Retina (tissue), 1 donor: ENCODE measurements around the gene TMEM150A.
A peak's percentile ranks its signal among the peaks of the same experiment; 100 is the strongest.
"Not testable (repeated sequence)": the region's sequence is repeated elsewhere in the genome, so short reads cannot be mapped to it uniquely, and the experiment has no call there.

Experiments
- DNase-seq: peaks from one replicate; pipeline ENCODE4 v3.0.0-alpha.2; 2016

The TMEM150A gene

DNA sequence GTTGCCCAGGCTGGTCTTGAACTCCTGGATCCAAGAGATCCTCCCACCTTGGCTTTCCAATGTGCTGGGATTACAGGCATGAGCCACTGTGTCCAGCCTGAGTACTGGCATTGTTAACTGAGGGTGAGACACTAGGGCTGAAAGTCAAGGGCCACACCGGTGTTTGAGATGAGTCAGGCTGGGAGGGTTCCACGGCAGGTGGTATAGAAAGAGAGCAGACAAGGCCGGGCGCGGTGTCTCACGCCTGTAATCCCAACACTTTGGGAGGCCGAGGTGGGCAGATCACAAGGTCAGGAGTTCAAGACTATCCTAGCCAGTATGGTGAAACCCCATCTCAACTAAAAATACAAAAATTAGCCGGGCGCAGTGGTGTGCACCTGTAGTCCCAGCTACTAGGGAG lies 10.2 kb downstream of the TMEM150A start:
- not testable (repeated sequence) for DNase-seq

DNA sequence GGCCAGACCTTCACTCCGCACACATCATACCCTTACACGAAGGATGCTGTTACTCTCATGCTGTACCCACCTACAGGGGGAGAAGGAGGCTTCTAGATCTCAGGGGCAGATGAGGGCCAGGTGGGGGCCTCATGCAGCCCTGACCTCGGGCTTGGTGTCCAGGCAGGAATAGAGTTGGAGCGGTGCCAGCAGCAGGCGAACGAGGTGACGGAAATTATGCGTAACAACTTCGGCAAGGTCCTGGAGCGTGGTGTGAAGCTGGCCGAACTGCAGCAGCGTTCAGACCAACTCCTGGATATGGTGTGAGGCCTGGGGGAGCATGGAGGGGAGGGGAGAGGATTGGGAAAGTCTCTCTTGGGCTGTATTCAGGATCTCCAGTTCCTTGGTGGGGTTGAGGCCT lies 10.9 kb downstream of the TMEM150A start:
- no peak for DNase-seq

DNA sequence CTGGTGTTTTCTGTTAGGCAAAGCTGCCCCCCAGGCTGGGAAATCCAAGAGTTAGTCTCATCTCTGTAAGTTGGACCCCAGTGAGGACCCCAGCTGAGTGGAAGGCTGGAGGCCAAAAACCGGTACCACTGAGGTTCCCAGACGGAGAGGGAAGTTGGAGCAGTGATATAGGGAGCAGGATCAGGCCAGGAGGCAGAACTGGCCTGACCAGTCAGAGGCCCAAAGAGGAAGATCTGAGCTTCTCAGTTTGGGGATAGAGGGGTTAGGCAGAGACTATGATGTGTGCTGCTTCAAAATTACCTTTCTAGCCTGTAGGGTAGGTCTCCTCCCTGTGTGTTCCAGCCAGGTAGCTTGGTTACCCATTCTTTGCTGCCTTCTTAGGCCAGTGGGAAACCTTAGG lies 11.5 kb downstream of the TMEM150A start:
- no peak for DNase-seq

DNA sequence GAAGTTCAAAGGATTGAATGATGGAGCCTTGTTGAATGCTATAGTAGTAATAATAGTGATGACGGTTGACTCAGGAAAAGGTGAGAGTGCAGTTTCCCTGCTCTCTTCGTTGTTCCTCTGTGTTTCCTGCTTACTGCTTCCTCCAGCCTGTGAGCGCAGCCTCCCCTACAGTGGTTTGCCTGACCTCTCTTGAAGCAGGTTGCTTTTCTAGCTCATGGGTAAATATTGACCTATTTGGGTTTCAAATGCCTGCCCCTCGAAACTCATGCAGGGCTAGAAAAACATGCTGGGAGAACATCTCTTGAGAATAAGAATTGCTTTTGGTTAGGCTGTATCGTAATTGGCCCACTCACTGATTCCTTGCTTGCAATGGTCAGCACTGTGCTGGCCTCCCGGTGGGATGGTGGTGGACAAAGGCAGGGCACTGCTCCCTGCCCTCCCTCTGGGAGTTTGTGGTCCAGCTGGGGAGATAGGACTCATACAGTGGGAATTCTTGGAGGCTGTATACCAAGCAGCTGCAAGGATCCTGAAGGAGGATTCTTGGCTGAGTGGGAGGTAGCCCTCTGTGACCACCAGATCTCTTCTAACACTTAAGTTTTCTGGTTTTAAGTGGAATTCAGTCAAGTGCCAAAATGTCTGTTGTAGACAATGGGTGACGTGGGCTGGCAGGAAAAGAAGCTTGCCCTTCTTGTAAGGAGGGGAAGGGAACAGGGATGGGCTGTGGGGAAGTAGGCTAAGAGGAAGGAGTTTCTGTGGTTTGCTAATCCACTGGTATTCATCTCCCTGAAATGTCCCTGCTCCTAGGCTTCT lies 12.3 kb downstream of the TMEM150A start:
- no peak for DNase-seq

DNA sequence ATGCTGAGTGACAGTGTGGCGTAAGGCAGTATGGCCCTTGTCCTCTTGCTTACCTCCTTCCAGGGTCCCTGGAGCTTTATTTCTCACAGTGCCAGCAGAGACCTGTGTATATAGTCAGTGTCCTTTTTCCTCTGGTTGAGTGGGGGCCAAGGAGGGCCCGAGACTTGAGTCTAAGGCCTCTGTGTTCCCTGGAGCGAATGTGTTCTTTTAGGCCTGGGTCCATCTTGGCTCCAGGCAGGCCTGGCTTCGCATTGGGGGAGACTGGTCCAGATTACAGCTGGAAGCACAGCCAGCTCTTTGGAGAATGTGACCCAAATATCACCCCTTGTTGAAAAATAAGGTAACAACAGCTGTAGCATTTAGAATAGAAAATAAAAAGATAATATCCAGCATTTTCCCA lies 13.3 kb downstream of the TMEM150A start:
- DNase-seq, result no peak

DNA sequence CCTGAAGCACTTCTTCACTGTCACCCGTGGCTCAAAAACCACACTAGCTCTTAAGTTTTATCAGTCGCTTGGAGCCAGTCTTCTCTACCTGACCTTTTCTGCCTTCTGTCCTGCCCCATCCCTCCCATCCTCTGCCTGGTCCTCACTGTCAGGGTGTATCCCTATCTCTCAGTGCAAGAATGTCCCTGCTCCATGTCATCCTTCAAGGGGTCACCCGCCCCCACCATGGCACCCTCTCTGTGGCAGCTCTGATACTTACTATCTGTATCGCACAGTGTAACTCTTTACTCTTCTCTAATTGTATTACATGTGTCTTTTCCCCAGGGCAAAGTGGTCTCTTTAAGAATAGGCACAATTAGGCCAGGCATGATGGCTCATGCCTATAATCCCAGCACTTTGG lies 13.9 kb downstream of the TMEM150A start:
- no peak for DNase-seq

DNA sequence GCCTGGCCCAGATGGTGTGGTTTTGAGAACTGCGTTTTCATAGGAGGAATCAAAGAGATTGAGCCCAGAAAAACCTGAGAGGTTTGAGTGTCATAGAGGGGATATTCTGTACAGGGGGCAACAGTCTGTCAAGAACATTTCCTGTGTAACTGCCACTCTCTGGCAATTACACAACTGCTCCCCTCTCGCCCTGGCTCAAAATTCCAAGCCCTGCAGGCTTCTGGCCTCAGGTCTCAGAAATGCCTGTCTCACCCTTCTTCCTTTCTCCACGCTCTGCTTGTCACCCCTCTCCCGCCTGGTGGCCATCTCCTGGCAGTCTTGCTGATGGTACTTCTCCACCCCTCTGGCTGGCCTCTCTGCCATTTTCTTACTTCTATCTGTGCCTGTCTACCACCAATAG lies 14.3 kb downstream of the TMEM150A start:
- no peak for DNase-seq

DNA sequence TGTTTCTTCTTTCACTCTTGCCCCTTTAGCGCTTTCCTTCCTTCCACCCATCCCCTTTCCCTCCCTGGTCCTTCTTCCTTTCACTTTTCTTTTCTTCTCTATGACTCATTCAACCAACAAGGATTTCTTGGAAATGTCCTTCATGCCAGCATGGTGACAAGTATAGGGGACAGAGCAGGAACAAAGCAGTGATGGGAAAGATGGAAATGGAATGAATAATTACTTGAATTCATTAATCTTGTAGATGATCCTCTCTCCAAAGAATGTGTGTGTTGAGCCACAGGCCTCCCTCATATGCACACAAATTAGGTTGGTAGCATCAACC lies 16.8 kb downstream of the TMEM150A start:
- no peak for DNase-seq

DNA sequence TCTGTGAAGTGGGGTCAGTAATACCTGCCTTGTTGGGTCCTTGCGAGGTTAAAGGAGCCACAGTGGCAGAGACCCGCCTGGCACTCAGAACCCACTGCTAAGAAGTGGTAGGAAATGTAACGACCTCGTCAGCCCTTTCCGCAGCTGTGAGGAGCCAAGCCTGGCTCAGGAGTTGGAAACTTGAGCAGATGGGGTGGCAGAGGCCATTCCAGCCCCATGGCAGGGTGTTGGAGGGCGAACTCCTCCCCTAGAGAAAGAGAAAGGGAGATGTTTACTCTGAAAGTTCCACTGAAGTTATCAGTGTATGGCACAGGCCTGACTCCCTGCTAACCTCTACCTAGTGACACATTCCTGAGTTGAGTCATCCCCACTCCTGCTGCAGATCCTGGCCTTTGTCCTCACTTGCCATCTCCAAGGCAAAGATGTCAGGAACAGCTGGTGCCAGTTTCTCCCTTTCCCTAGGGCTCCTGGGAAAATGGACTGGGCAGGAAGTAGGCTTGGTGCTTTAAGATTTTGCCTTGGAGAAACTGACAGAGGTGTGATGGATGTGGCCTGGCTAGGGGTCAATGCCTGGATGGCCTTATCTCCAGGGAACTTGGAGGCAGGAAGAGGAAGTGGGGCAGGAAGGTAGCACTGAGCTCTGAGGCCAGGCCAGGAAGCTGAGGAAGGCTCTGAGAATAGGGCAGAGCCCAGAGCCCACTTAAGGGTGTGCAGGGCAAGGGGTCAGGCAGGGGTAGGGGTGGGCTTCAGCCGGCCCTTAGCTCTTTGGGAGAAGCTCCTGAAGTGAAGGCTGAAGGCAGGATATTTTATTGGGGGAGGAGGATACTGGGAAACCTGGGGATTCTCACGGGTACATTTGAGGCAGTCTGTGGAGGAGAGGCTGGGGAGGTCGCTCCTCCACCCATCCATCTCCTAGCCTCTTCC lies 17.4 kb downstream of the TMEM150A start:
- no peak for DNase-seq

DNA sequence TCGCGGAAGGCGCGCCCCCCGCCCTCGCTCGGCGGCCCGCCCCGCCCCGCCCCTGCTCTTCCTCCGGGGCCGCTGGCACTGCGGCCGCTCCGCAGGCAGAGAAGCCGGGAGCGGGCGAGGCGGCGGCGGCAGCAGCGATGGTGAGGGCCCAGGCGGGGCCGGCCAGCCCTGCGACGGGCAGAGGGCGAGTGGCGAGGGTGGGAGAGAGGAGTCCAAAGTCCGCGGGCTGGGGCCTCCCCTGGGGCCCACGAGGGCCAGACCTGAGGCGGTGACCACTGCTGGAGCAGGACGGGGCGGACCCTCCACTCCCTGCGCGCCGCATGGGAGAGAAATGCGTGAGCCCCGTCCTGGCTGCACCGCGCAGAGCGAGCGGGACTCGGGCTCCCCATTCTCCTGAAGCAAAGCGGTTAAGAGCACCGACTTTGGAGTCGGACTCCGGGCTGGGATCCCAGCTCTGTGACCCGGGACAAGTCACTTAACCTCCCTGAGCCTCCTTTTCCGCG lies 18.1 kb downstream of the TMEM150A start, which contains the start of gene VAMP5:
Gene VAMP5, plus strand, starts transcription at position 78 of the 503 bp plus-strand sequence. Its CDS starts 60 bp downstream, at position 138.
- peak; percentile 69 for DNase-seq

DNA sequence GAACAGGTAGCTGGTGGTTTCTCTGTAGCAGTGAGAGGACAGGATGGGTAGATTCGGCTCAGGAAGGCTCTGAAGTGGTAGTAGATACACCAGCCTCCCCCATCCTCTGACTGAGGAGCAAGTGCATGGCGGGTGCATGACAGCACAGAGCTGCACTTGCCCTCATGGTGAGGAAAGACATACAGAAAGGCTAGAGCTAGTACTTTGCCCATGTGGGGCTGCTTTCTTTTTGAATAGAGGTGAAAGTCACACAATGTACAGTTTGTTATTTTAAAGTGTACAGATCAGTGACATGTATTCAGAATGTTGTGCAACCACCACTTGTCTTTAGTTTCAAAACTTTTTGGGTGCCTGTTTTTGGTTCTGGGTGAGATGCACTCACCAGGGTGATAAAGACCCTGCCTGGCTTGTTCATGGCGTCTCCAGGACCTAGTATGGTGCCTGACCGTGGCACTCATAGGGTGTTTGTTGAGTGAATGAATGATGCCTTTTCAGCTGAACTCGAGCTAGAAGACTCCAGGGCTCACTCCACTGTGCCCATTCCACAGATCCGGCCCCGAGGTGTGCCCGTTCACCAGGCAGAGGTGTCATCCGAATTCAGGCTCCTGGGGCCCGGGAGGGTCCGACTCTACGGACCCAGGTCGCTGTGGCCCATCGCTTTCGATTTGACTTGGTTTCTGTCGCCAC lies 18.7 kb downstream of the TMEM150A start:
- DNase-seq, result no peak

DNA sequence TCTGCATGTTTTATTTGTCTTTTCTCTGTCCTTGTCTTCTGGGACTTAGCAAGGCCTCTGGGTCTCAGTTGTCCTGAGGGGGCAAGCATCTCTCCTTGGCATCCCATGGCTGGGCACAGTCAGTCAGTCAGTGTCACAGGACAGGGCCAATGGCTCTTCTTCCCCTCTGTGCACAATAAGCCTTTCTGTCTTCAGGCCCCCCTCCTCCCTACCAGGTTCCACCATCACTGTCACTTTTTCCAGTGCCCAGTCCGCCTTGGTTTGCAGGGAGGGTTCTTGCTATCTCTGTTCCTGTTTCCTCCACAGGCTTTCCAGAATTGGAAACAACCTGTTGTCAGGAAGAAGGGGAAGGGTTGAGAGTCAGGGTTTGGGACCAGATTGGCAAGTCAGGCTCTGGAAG lies 20.0 kb downstream of the TMEM150A start:
- DNase-seq, result no peak

DNA sequence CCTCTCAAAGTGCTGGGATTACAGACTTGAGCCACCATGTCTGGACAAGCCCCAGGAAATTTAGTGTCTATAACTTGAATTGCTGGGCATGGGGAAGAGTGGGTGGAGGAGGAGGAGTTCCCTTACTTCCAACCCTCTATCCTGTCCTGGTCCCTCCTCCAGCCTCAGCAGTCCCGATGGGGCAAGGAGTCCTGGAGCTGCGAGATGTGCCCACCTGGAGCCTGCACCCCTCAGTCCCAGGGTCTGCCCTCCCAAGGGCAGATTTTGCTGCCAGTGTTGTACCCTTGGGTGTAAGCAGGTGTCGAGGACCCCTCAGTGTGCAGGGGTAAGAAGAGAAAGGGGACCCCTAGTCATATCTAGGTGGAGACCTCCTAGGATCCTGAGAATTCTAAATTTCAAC lies 22.3 kb downstream of the TMEM150A start:
- DNase-seq, result no peak

DNA sequence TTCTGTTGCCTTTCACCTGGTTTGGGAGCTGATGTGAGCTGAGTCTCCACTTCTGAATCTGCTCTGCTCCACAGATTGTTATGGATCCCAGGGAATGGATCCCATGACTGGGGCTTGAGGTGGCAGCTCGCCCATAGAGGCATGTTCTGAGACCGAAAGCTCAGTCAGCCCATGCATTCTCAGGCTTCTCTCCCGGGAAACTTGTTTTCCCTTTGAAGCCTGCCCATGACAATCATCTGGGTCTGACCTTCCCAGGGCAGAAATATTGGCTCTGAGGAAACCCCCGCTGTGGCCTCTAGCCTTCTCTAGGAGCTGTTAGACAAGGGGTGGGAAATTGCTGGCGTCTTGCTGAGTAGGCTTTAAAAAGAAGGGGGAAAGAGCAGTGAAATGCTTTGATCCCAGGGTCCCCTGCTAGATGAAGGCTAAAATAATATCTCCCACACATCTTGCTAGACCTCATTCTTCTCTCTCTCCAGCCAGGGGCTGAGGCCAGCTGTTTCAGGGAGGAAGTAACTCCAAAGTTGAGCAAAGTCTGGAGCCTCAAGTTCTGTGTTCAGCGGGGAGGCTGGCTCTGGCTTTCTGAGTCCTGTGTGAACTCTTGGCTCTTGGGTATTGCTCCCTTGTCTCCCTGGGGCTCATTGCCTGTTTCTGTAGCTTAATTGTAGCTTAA lies 23.1 kb downstream of the TMEM150A start:
- DNase-seq, result peak; percentile 37

DNA sequence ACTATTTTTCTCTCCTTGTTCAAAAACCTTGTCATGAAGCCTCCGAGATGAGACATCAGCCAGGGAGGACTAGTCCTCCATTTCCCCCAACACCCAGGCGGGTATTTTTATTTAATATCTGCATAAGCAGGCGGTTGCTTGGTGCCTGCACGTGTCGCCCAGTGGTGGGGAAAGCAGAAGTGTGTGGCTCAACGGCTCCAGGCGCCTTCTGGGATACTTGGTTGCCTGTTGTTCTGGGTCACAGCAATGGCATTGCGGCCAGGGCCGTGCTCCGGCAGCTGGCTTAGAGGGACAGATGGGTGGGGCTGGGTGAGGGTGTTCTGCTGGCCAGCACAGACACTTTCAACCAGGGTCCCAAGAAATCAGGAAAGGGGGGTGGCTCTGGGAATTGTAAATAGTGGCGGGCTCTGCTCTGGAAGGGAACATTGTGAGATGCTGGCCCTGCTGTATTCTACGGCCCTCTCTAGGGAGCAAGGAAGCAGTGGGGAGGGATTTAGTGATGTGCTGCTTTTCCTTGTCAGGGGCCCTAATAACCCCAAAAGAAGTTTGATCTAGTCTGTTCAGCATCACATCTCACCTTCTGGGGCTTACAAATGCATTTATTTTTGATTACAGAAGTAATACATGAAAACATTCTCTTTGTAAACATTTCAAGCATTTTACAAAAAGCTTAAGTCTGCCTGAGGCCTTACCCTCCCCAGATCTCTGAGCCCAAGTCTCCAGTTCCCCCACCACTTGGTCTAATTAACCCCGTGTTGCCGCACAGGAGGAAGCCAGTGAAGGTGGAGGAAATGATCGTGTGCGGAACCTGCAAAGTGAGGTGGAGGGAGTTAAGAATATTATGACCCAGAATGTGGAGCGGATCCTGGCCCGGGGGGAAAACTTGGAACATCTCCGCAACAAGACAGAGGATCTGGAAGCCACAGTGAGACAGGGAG lies 24.0 kb downstream of the TMEM150A start:
- peak; percentile 62 for DNase-seq

DNA sequence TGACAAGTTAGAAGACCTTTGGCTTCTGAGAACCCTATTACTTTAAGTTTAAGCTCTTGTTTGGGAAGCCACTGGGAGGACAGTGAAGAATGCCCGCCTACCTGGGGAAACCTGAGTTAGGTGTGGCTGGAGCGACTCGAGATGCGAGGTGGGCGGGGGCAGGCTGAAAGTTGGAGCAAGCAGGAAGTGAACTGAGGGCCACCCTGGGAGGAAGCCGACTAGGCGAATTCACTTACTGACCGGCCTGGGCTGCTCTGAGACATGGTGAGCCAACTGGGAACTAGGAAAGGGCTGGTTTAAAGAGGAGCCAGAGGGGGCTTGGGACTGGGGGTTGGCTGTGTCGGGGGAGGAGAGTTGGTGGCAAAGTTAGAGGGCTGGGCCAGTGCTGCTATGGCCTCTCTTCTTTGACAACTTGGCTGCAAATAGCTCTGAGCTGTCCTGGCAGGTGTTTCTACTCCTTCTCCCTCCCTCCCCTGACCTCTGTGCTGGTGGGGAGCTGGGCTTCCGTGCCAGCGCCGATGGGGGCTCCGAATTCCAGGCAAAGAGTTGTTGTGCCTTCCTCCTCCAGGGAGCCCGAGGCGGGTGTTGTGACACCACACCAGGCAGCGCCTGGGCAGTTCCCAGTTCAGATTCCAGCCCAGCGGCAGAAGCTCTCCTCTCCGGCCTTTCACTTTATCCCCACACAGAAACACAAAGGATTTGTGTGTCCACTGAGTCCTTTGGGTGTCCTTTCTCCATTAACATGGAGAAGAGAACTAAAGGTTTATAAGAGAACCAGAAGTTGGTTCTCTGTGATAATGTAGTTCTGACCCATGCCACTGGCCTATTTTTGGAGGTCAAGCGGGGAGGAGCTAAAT lies 24.9 kb downstream of the TMEM150A start, which contains the start of gene VAMP8:
Gene VAMP8, plus strand, starts transcription at position 201 of the 857 bp plus-strand sequence. Its CDS starts 61 bp downstream, at position 262.
- DNase-seq, result peak; percentile 35

DNA sequence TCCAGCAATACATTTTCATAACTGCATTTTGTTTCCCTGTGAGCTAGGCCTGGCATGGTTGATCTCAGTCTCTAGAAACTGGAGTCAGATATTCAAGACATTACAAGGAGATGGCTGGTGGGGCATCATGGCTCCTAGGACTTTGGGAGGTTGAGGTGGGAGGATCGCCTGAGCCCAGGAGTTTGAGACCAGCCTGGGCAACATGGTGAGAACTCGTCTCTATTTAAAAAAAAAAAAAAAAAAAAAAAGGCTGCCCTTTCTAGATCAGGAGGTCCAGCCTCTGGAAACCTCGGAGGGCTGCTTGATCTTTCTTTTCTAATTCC lies 25.5 kb downstream of the TMEM150A start:
- no peak for DNase-seq

DNA sequence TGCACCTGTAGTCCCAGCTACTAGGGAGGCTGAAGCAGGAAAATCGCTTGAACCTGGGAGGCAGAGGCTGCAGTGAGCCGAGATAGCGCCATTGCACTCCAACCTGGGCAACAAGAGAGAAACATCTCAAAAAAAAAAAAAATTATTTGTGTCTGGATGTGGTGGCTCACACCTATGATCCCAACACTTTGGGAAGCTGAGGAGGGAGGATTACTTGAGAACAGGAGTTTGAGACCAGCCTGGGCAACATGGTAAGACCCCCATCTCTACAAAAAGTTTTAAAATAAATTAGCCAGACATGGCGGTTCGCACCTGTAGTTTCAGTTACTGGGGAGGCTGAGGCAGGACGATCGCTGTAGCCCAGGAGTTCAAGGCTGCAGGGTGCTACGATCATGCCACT lies 26.8 kb downstream of the TMEM150A start:
- no peak for DNase-seq

DNA sequence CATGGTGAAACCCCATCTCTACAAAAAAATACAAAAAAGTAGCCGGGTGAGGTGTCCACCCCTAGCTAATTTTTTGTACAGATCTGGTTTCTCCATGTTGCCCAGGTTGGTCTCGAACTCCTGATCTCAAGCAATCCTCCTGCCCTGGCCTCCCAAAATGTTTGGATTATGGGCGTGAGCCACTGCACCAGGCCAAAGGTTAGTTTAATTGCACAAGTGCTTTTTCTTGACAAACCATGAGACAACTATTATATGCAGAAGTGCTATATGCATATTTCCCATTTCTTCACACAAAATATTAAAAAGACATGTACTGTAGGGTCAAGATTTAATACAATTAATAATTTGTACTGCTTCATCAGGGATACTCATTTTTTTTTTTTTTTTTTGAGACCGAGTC lies 36.2 kb downstream of the TMEM150A start:
- DNase-seq, result no peak

DNA sequence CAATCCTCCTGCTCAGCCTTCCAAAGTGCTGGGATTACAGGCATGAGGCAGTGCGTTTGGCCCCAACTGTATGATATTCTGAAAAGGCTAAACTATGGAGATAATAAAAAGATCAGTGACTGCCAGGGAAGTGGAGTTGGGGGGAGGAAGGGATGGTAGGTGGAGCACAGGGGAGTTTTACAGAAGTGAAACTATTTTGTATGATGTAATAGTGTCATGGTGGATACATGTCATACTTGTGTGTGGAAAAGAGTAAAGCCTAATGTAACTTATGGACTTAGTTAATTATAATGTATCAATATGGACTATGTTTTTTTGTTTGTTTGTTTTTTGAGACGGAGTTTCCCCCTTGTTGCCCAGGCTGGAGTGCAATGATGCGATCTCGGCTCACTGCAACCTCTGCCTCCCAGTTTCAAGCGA lies 38.3 kb downstream of the TMEM150A start:
- no peak for DNase-seq
